K562 (cell line): Measurements from ENCODE around the gene ARHGAP23. TPM values are rescaled to one million over a fixed set of nuclear protein-coding genes. Genes with fewer than 3 reads are reported as not detected.

ENCODE experiments used
- ATAC-seq: fragments of 200-7000 bp; cut with Tn5 transposase; 3 replicates; pipeline ENCODE4 v1.9.1; 2020; ENCODE audit warnings: moderate library complexity
- BruUV-seq: library from RNA; stranded (reverse); fragments of 400-500 nt; replicated peaks from 2 replicates; lab custom pipeline; 2021; lab: Mats Ljungman, UMichigan
- CTCF ChIA-PET: fragments of 300-600 bp; formaldehyde crosslinking; extraction: SDS; loops from one replicate; lab custom pipeline; 2021; ENCODE audit warnings: low intra/inter-chr PET ratio; lab: Yijun Ruan, JAX
- POLR2A ChIA-PET: fragments of 300-600, 350-650 bp; sonication (Branson Sonifier 250); formaldehyde crosslinking; extraction: SDS; loops from one replicate; lab custom pipeline; 2021; ENCODE audit warnings: antibody characterized with exemption, inconsistent platforms; lab: Yijun Ruan, JAX
- DNase-seq, 4 experiments: peaks; one replicate each; pipeline versions ENCODE4 v3.0.0 to v3.0.0-alpha.2; 2011 to 2018; ENCODE audit warnings: low spot score in 3 of 4, mixed read lengths in 3 of 4; ENCODE audit errors: extremely low read depth in 1 of 4
- FAIRE-seq: peaks from 2 replicates; lab custom pipeline; 2011; peaks lifted over from hg19 to GRCh38; lab: Jason Lieb, UNC
- H2AFZ ChIP-seq: 2 replicates; pipeline ENCODE4 v1.6.0; 2011; ENCODE audit warnings: low read depth, low read length, control low read depth, inconsistent platforms
- H3K27ac ChIP-seq: fragments of 200-600 bp; 3 replicates; pipeline ENCODE4 v1.8.0; 2011; ENCODE audit warnings: low read depth, mild to moderate bottlenecking, control low read depth, inconsistent platforms, low read length, moderate library complexity, mixed read lengths; ENCODE audit errors: extremely low read depth
- H3K27me3 ChIP-seq, 2 experiments: fragments of 300-600 bp in 1 of 2; 2 replicates in 1 of 2; 3 replicates in 1 of 2; pipeline versions ENCODE4 v1.6.0 to v1.8.0; 2011; ENCODE audit warnings: inconsistent platforms in 2 of 2, low read length in 2 of 2, mild to moderate bottlenecking in 1 of 2, mixed read lengths in 1 of 2, moderate library complexity in 1 of 2; ENCODE audit not compliant: control insufficient read depth in 2 of 2, insufficient read depth in 2 of 2
- H3K36me3 ChIP-seq: fragments of 300-600 bp; 3 replicates; pipeline ENCODE4 v1.8.0; 2011; ENCODE audit warnings: mild to moderate bottlenecking, low read length, inconsistent platforms; ENCODE audit not compliant: control insufficient read depth, insufficient read depth
- H3K4me1 ChIP-seq, 2 experiments: fragments of 200-600 bp in 1 of 2; replicated peaks in 1 of 2; 2 replicates in 1 of 2; 3 replicates in 1 of 2; pipeline versions ENCODE4 v1.5.1 to v1.8.0; 2011; ENCODE audit warnings: inconsistent platforms in 2 of 2, low read length in 2 of 2, mild to moderate bottlenecking in 1 of 2, mixed read lengths in 1 of 2, moderate library complexity in 1 of 2; ENCODE audit not compliant: control insufficient read depth in 2 of 2, insufficient read depth in 2 of 2
- H3K4me2 ChIP-seq: 2 replicates; pipeline ENCODE4 v1.6.1; 2011; ENCODE audit warnings: low read length, control low read depth, inconsistent platforms, mixed read lengths; ENCODE audit not compliant: insufficient read depth
- H3K4me3 ChIP-seq: fragments of 200-600 bp; sonication (generic), shearing (Covaris generic); 2 replicates; pipeline ENCODE4 v1.5.1; 2016; ENCODE audit warnings: control low read depth, inconsistent platforms
- H3K79me2 ChIP-seq: fragments of 200-600 bp; 3 replicates; pipeline ENCODE4 v1.8.0; 2011; ENCODE audit warnings: low read length, inconsistent platforms; ENCODE audit not compliant: control insufficient read depth, insufficient read depth
- H3K9ac ChIP-seq, 2 experiments: 2 replicates each; pipeline versions ENCODE4 v1.6.0 to v1.6.1; 2011; ENCODE audit warnings: low read depth in 2 of 2, low read length in 2 of 2, control low read depth in 1 of 2, inconsistent platforms in 1 of 2, mild to moderate bottlenecking in 1 of 2, mixed read lengths in 1 of 2; ENCODE audit not compliant: insufficient read depth in 1 of 2
- H3K9me1 ChIP-seq: one replicate; pipeline ENCODE4 v1.6.0; 2011; ENCODE audit warnings: inconsistent platforms, mild to moderate bottlenecking, low read length, moderate library complexity; ENCODE audit not compliant: control insufficient read depth, insufficient read depth
- H3K9me3 ChIP-seq: replicated peaks from 2 replicates; pipeline ENCODE4 v1.5.1; 2011; ENCODE audit warnings: low read depth, low read length, inconsistent platforms; ENCODE audit not compliant: control insufficient read depth, insufficient read depth
- H4K20me1 ChIP-seq: replicated peaks from 2 replicates; pipeline ENCODE4 v1.6.1; 2011; ENCODE audit warnings: low read length, inconsistent platforms, mixed read lengths; ENCODE audit not compliant: control insufficient read depth, insufficient read depth
- CEBPB ChIP-seq: fragments of 450-650 bp; IDR thresholded peaks from 2 replicates; pipeline ENCODE4 v1.6.1; 2016; ENCODE audit warnings: missing genetic modification characterization, missing compliant biosample characterization
- ELF2 ChIP-seq: fragments of 250-450 bp; sonication (Bioruptor Pico); IDR thresholded peaks from 2 replicates; pipeline ENCODE4 v1.5.0; 2021; ENCODE audit warnings: mild to moderate bottlenecking
- HMG20A ChIP-seq: fragments of 450-650 bp; formaldehyde crosslinking; conservative IDR thresholded peaks from 2 replicates; pipeline ENCODE4 v1.4.0; 2020; ENCODE audit warnings: mild to moderate bottlenecking, mixed read lengths
- OTX1 ChIP-seq: fragments of 450-650 bp; formaldehyde crosslinking; IDR thresholded peaks from 2 replicates; pipeline ENCODE4 v1.4.0; 2022; ENCODE audit warnings: mild to moderate bottlenecking
- PHB2 ChIP-seq: fragments of 450-650 bp; IDR thresholded peaks from 2 replicates; pipeline ENCODE4 v1.6.1; 2017; ENCODE audit warnings: low read depth
- POLR2H ChIP-seq: IDR thresholded peaks from 2 replicates; pipeline ENCODE4 v1.6.1; 2016; ENCODE audit warnings: missing genetic modification characterization, low read depth, mild to moderate bottlenecking, control low read depth, missing compliant biosample characterization, moderate library complexity
- TBL1XR1 ChIP-seq, 2 experiments: IDR thresholded peaks; 2 replicates each; pipeline ENCODE4 v1.6.1; 2012; ENCODE audit warnings: improper control_type of control experiment in 2 of 2, low read length in 2 of 2, mild to moderate bottlenecking in 1 of 2
- WGBS: fragments of 100-300 bp; shearing (Covaris generic); methylation state at CpG from one replicate; pipeline ENCODE4 v1.1.6; 2016; ENCODE audit warnings: low coverage, mixed read lengths; ENCODE audit not compliant: insufficient coverage; ENCODE audit errors: missing lambda C conversion rate; 5-methylcytosine and 5-hydroxymethylcytosine counted together
- in situ Hi-C: fragments of 300-500 bp; cut with MboI; formaldehyde crosslinking; loops from 4 replicates; pipeline ENCODE4 v1.15.0; 2018; ENCODE audit warnings: inconsistent platforms, mixed read lengths
- intact Hi-C: fragments of 100-400 bp; cut with micrococcal nuclease; formaldehyde crosslinking; loops from 2 replicates; pipeline ENCODE4 v1.14.2; 2022
- polyA plus RNA-seq, 8 experiments: library from polyadenylated mRNA; depleted of rRNA in 4 of 8; stranded (reverse) in 5 of 8; unstranded in 3 of 8; fragments of >200 nt; fragmentation: Nextera tagmentation in 2 of 8; fragmentation: Illumina TruSeq in 1 of 8; extraction: Ambion mirVana in 2 of 8; extraction: Trizol in 1 of 8; gene quantifications; 2 replicates each; pipeline versions ENCODE4 v1.2.1 to v1.2.3, GENCODE V29; 2011 to 2014; ENCODE audit warnings: inconsistent platforms in 1 of 8, missing spikeins in 1 of 8
- total RNA-seq, 7 experiments: library from RNA; depleted of rRNA in 6 of 7; stranded (reverse); fragments of >200 nt in 6 of 7; fragmentation: Illumina TruSeq in 2 of 7; extraction: Trizol in 2 of 7; gene quantifications; 2 replicates each; pipeline versions ENCODE4 v1.2.1 to v1.2.3, GENCODE V29; 2011 to 2021; ENCODE audit warnings: low replicate concordance in 1 of 7
- TF ChIP-seq, protein P1 (sequence below), 3 experiments: IDR thresholded peaks in 2 of 3; conservative IDR thresholded peaks in 1 of 3; 2 replicates each; pipeline ENCODE4 v1.5.1; 2011 to 2012; ENCODE audit warnings: low read length in 3 of 3, mild to moderate bottlenecking in 3 of 3, control low read depth in 2 of 3, improper control_type of control experiment in 1 of 3, inconsistent platforms in 1 of 3, low read depth in 1 of 3, mixed read lengths in 1 of 3, moderate library complexity in 1 of 3; ENCODE audit not compliant: insufficient read depth in 2 of 3
- TF ChIP-seq, protein P2 (sequence below): IDR thresholded peaks from 3 replicates; pipeline ENCODE4 v1.6.1; 2011; ENCODE audit warnings: borderline replicate concordance, mild to moderate bottlenecking, moderate library complexity; ENCODE audit not compliant: insufficient read length; ENCODE audit errors: extremely low read depth
- TF ChIP-seq, protein P3 (sequence below), 2 experiments: fragments of 450-650 bp; conservative IDR thresholded peaks; 2 replicates each; pipeline ENCODE4 v1.6.1; 2017; ENCODE audit warnings: mild to moderate bottlenecking in 2 of 2, moderate library complexity in 2 of 2
- TF ChIP-seq, protein P4 (sequence below): fragments of 200-800 bp; sonication (Bioruptor generic); IDR thresholded peaks from 2 replicates; pipeline ENCODE4 v1.6.1; 2017; ENCODE audit warnings: missing genetic modification characterization, missing compliant biosample characterization

The ARHGAP23 gene
- total and polyA plus RNA-seq, 9 of the 15 experiments (the other 6 are each of a cell fraction or from before 2014, with no cell fraction given) = 0.01 to 2.7 (median 0.70) TPM

DNA sequence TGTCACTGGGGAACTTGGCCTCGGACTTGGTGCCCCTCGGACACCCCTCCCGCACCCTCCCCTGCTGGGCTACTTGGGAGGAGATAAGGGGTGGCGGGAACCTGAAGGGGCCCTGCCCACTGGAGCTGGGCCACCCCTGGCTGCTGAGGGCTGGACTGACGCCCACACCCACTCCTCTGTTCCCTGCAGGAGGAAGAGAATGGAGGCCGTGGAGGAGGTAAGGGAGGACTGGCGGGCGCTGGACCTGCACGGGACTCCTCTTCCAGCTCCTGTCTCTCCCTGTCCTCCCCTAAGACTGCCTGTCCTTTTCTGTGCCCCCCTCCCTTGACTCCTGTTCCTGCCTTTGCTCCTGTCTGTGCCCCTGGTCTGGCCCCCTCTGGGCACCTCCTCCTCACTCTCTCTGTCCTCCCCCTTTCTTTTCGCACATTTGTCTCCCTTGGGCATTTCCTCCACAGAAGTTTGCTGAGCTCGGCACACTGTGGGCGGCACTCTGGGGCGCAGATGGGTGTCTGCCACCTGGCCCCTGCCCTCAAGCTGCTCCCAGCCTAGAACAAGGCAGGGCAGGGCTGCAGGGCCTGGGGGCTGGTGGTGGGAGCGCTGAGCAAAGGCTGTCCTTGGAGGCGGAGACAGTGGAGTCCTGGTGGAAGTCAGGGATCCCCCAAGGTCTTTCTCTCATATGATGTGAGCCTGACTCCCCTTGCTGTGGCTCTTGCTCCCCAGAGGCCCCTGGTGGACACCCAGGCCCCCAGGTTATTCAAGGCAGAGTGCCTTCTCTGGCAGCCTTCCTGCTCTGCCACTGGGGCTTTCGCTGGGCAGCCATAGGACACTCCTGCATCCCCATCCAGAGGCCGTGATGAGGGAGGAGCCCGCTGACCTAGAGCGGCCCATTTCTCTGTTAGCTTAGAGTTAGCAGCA lies 32.7 kb downstream of the ARHGAP23 start:
- ATAC-seq = peak; percentile 9; the same call in 2 of the 3 replicates
- Histone ChIP-seq H4K20me1 (0 out of 2 replicates have a peak, but pooled peaks cover 6% of the 10 kb centered on the region), H3K4me3 (no peak overlapping the region; the same call in 1 of the 2 replicates), H3K27ac (no peak overlapping the region; the same call in 2 of the 3 replicates), H3K4me1 (peaks cover 21 to 54% of the 10 kb centered on the region in 2 experiments; a peak in 4 of 5 replicates), H3K9me3 (no peaks in the 10 kb centered on the region), H3K36me3 (no peaks in the 10 kb centered on the region), H3K9me1 (no peaks in the 10 kb centered on the region), H3K79me2 (no peaks in the 10 kb centered on the region), H2AFZ (peak overlapping the region; percentile 86), H3K27me3 (peaks cover 10 to 37% of the 10 kb centered on the region in 2 experiments), H3K4me2 (peak overlapping the region; percentile 72), H3K9ac (peak overlapping the region; percentile 32 to 86)
- BruUV-seq = no TSS peak
- no peak for FAIRE-seq
- POLR2A ChIA-PET = interaction anchor here (1.5 kb wide), 1 partner anchor 10 kb away, joined by 5 read pairs; no protein-coding TSS in a partner anchor
- CTCF ChIA-PET = no interaction called here
- in situ Hi-C loops (no loop called here), intact Hi-C loops (no loop called here)
- peak in 3 of 4 experiments; percentile 19 to 69 (median 67) for DNase-seq
- 25% methylated on average over 14 of the region's 19 CpGs for WGBS
- no peak for TF ChIP-seq PHB2
- TF ChIP-seq, protein P1, sequence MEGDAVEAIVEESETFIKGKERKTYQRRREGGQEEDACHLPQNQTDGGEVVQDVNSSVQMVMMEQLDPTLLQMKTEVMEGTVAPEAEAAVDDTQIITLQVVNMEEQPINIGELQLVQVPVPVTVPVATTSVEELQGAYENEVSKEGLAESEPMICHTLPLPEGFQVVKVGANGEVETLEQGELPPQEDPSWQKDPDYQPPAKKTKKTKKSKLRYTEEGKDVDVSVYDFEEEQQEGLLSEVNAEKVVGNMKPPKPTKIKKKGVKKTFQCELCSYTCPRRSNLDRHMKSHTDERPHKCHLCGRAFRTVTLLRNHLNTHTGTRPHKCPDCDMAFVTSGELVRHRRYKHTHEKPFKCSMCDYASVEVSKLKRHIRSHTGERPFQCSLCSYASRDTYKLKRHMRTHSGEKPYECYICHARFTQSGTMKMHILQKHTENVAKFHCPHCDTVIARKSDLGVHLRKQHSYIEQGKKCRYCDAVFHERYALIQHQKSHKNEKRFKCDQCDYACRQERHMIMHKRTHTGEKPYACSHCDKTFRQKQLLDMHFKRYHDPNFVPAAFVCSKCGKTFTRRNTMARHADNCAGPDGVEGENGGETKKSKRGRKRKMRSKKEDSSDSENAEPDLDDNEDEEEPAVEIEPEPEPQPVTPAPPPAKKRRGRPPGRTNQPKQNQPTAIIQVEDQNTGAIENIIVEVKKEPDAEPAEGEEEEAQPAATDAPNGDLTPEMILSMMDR (IDR thresholded peaks at IDR 0.05 in 2 of 3, conservative IDR thresholded peaks at IDR 0.05 in 1 of 3; ENCODE audit: insufficient read depth in 2 of 3, low read depth in 1 of 3, low read length in 3 of 3) = no peak
- TF ChIP-seq, protein P2, sequence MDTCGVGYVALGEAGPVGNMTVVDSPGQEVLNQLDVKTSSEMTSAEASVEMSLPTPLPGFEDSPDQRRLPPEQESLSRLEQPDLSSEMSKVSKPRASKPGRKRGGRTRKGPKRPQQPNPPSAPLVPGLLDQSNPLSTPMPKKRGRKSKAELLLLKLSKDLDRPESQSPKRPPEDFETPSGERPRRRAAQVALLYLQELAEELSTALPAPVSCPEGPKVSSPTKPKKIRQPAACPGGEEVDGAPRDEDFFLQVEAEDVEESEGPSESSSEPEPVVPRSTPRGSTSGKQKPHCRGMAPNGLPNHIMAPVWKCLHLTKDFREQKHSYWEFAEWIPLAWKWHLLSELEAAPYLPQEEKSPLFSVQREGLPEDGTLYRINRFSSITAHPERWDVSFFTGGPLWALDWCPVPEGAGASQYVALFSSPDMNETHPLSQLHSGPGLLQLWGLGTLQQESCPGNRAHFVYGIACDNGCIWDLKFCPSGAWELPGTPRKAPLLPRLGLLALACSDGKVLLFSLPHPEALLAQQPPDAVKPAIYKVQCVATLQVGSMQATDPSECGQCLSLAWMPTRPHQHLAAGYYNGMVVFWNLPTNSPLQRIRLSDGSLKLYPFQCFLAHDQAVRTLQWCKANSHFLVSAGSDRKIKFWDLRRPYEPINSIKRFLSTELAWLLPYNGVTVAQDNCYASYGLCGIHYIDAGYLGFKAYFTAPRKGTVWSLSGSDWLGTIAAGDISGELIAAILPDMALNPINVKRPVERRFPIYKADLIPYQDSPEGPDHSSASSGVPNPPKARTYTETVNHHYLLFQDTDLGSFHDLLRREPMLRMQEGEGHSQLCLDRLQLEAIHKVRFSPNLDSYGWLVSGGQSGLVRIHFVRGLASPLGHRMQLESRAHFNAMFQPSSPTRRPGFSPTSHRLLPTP = no peak
- TF ChIP-seq, protein P3, sequence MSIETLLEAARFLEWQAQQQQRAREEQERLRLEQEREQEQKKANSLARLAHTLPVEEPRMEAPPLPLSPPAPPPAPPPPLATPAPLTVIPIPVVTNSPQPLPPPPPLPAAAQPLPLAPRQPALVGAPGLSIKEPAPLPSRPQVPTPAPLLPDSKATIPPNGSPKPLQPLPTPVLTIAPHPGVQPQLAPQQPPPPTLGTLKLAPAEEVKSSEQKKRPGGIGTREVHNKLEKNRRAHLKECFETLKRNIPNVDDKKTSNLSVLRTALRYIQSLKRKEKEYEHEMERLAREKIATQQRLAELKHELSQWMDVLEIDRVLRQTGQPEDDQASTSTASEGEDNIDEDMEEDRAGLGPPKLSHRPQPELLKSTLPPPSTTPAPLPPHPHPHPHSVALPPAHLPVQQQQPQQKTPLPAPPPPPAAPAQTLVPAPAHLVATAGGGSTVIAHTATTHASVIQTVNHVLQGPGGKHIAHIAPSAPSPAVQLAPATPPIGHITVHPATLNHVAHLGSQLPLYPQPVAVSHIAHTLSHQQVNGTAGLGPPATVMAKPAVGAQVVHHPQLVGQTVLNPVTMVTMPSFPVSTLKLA (conservative IDR thresholded peaks at IDR 0.05) = 0 out of 4 replicates have a peak, but pooled peaks of 1 of the 2 experiments have one; percentile 10
- no peak for TF ChIP-seq POLR2H (tag)
- TF ChIP-seq HMG20A (CRISPR knock-in tag) = no peak
- TF ChIP-seq CEBPB (tag) = no peak
- TF ChIP-seq, protein P4, sequence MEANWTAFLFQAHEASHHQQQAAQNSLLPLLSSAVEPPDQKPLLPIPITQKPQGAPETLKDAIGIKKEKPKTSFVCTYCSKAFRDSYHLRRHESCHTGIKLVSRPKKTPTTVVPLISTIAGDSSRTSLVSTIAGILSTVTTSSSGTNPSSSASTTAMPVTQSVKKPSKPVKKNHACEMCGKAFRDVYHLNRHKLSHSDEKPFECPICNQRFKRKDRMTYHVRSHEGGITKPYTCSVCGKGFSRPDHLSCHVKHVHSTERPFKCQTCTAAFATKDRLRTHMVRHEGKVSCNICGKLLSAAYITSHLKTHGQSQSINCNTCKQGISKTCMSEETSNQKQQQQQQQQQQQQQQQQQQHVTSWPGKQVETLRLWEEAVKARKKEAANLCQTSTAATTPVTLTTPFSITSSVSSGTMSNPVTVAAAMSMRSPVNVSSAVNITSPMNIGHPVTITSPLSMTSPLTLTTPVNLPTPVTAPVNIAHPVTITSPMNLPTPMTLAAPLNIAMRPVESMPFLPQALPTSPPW (CRISPR knock-in tag) = peak; percentile 36
- TF ChIP-seq OTX1 (CRISPR knock-in tag) = no peak
- no peak for TF ChIP-seq TBL1XR1 (IDR thresholded peaks at IDR 0.05; ENCODE audit: low read length in 2 of 2)
- no peak for TF ChIP-seq ELF2 (CRISPR knock-in tag)
